Panc1 (cell line): ENCODE measurements around the gene CRHBP. TPM values are rescaled to one million over a fixed set of nuclear protein-coding genes. Genes with fewer than 3 reads are reported as not detected.
"Not testable (repeated sequence)": the region's sequence is repeated elsewhere in the genome, so short reads cannot be mapped to it uniquely, and the experiment has no call there.

ENCODE experiments used
- ATAC-seq: fragments of 200-7000 bp; cut with Tn5 transposase; 2 replicates; pipeline ENCODE4 v1.9.1; 2020; ENCODE audit warnings: mild to moderate bottlenecking, moderate library complexity
- BruUV-seq: library from RNA; stranded (reverse); fragments of 400-500 nt; replicated peaks from 2 replicates; lab custom pipeline; 2021; lab: Mats Ljungman, UMichigan
- CTCF ChIA-PET: fragments of 300-600 bp; sonication (Branson Sonifier 250); formaldehyde crosslinking; loops from one replicate; lab custom pipeline; 2022; ENCODE audit warnings: antibody characterized with exemption; lab: Charles Lee
- POLR2A ChIA-PET: fragments of 300-600 bp; sonication (Branson Sonifier 250); formaldehyde crosslinking; loops from one replicate; lab custom pipeline; 2022; ENCODE audit warnings: antibody characterized with exemption; lab: Charles Lee
- DNase-seq: peaks from one replicate; pipeline ENCODE4 v3.0.0-alpha.2; 2010; ENCODE audit warnings: low read depth, low spot score
- H3K27ac ChIP-seq: 2 replicates; pipeline ENCODE4 v1.5.1; 2011; ENCODE audit warnings: mild to moderate bottlenecking, low read length, inconsistent platforms
- H3K27me3 ChIP-seq: fragments of 200-500 bp; sonication (Bioruptor generic); 2 replicates; pipeline ENCODE4 v1.6.0; 2014; ENCODE audit warnings: low read length, inconsistent platforms; ENCODE audit not compliant: control insufficient read depth, insufficient read depth
- H3K36me3 ChIP-seq: fragments of 200-500 bp; sonication (Bioruptor generic); 2 replicates; pipeline ENCODE4 v1.5.1; 2014; ENCODE audit warnings: inconsistent platforms, mild to moderate bottlenecking, low read length, moderate library complexity; ENCODE audit not compliant: control insufficient read depth, insufficient read depth
- H3K4me1 ChIP-seq: 2 replicates; pipeline ENCODE4 v1.5.1; 2011; ENCODE audit warnings: inconsistent platforms, mild to moderate bottlenecking, low read length, moderate library complexity; ENCODE audit not compliant: control insufficient read depth, insufficient read depth
- H3K4me3 ChIP-seq, 2 experiments: 2 replicates each; pipeline ENCODE4 v1.5.1; 2011 to 2012; ENCODE audit warnings: low read depth in 2 of 2, low read length in 2 of 2, mild to moderate bottlenecking in 2 of 2, inconsistent platforms in 1 of 2, moderate library complexity in 1 of 2
- H3K9me3 ChIP-seq: fragments of 200-500 bp; sonication (Bioruptor generic); 2 replicates; pipeline ENCODE4 v1.5.1; 2014; ENCODE audit warnings: low read depth, mild to moderate bottlenecking, inconsistent platforms, low read length, moderate library complexity; ENCODE audit not compliant: control insufficient read depth, insufficient read depth
- CTCF ChIP-seq: fragments of 450-650 bp; IDR thresholded peaks from 2 replicates; pipeline ENCODE4 v1.5.1; 2017; ENCODE audit warnings: mild to moderate bottlenecking
- POLR2AphosphoS5 ChIP-seq: IDR thresholded peaks from 2 replicates; pipeline ENCODE4 v1.6.1; 2012; ENCODE audit warnings: mild to moderate bottlenecking, low read depth, low read length, moderate library complexity
- REST ChIP-seq, 2 experiments: IDR thresholded peaks; 2 replicates each; pipeline ENCODE4 v1.6.1; 2011 to 2012; ENCODE audit warnings: low read depth in 2 of 2, control low read depth in 1 of 2, low read length in 1 of 2, mild to moderate bottlenecking in 1 of 2, moderate library complexity in 1 of 2; ENCODE audit not compliant: insufficient read depth in 1 of 2
- SIN3A ChIP-seq: IDR thresholded peaks from 2 replicates; pipeline ENCODE4 v1.6.1; 2012; ENCODE audit warnings: low read depth, mild to moderate bottlenecking, low read length, moderate library complexity, borderline replicate concordance; ENCODE audit not compliant: insufficient read depth
- TCF7L2 ChIP-seq: IDR thresholded peaks from 2 replicates; pipeline ENCODE4 v1.6.1; 2011; ENCODE audit warnings: mild to moderate bottlenecking, low read depth, low read length, inconsistent platforms
- in situ Hi-C: cut with HindIII; loops from 2 replicates; pipeline ENCODE4 v1.10.0; 2016; ENCODE audit warnings: low sequenced_read_pairs, low pct_unique_long_range_greater_than_20kb
- intact Hi-C: fragments of 100-400 bp; cut with micrococcal nuclease; formaldehyde crosslinking; loops from one replicate; pipeline ENCODE4 v1.10.0; 2022; ENCODE audit not compliant: unreplicated experiment
- total RNA-seq: library from RNA; stranded (reverse); gene quantifications from one replicate; pipeline ENCODE4 v1.2.1, GENCODE V29; 2021; ENCODE audit not compliant: unreplicated experiment

The CRHBP gene
- total RNA-seq, 1 experiment from 2014 or later, result 0.10 TPM

GRCh38 chr5:76986825-76987526 lies 34.1 kb downstream of the CRHBP start:
- no peak for DNase-seq
- CTCF ChIA-PET, result no interaction called here
- H3K9me3 ChIP-seq, result no peaks in the 10 kb centered on the region
- H3K27me3 ChIP-seq, result no peaks in the 10 kb centered on the region
- H3K36me3 ChIP-seq, result no peaks in the 10 kb centered on the region
- in situ Hi-C loops, result no loop called here
- H3K27ac ChIP-seq, result no peak overlapping the region
- H3K4me3 ChIP-seq, result no peak overlapping the region
- no peak for ATAC-seq
- no TSS peak for BruUV-seq
- intact Hi-C loops, result no loop called here
- TF ChIP-seq REST (IDR thresholded peaks at IDR 0.05; ENCODE audit: insufficient read depth in 1 of 2, low read depth in 2 of 2, low read length in 1 of 2) (no peak), TCF7L2 (no peak), CTCF (no peak), SIN3A (no peak), POLR2AphosphoS5 (no peak)
- no peaks in the 10 kb centered on the region for H3K4me1 ChIP-seq
- POLR2A ChIA-PET, result interaction anchor here (0.6 kb wide), 1 partner anchor 1724 kb away, joined by 3 read pairs; no protein-coding TSS in a partner anchor

DNA sequence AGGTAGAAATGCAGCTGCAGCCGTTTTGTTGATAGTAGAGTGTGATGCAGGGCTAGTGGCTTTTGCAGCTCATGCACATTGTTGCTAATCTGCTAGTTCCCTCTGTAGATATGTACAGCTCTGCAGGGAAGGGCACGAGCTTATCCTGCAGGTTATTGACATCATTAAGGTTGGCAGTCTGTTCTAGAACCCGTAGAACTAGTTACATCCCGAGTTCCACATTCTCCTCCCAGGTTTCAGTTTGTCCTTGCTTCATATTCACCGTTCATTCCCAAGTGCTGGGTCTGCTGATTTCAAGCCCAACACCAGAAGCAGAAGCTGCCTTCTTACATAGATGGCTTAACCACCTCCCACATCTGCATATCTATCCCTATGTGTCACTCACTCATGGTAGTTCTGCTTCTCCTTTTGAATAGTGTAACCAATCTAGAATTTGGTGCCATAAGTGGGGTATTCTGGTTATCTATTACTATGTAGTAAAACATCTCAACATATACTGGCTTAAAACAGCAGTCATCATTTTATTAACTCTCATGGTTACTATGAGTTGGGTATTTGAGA lies 38.1 kb downstream of the CRHBP start:
- in situ Hi-C loops, result no loop called here
- Histone ChIP-seq H3K27ac (no peak overlapping the region), H3K4me1 (no peaks in the 10 kb centered on the region), H3K4me3 (no peak overlapping the region), H3K27me3 (peaks cover 5% of the 10 kb centered on the region; the same call in 1 of the 2 replicates), H3K9me3 (no peaks in the 10 kb centered on the region), H3K36me3 (no peaks in the 10 kb centered on the region)
- ChIA-PET POLR2A (no interaction called here), CTCF (no interaction called here)
- BruUV-seq, result no TSS peak
- no peak for TF ChIP-seq SIN3A
- DNase-seq (no peak), ATAC-seq (no peak)
- intact Hi-C loops, result no loop called here

GRCh38 chr5:76993436-76993835 lies 40.6 kb downstream of the CRHBP start:
- intact Hi-C loops, H3K4me1 ChIP-seq, H3K4me3 ChIP-seq, ATAC-seq, H3K27me3 ChIP-seq, in situ Hi-C loops, DNase-seq, POLR2A ChIA-PET, H3K27ac ChIP-seq, CTCF ChIA-PET, BruUV-seq, H3K9me3 ChIP-seq, H3K36me3 ChIP-seq: not testable (repeated sequence)
